ES-I3 (cell line): Measurements from ENCODE around the gene TRIM41.
A peak's percentile ranks its signal among the peaks of the same experiment; 100 is the strongest.
"Not testable (repeated sequence)": the region's sequence is repeated elsewhere in the genome, so short reads cannot be mapped to it uniquely, and the experiment has no call there.

Experiments
- H3K36me3 ChIP-seq: 2 replicates; pipeline ENCODE4 v1.6.1; 2013; ENCODE audit warnings: mild to moderate bottlenecking, low read length, control low read depth, moderate library complexity; ENCODE audit not compliant: insufficient read depth
- H3K4me1 ChIP-seq: 2 replicates; pipeline ENCODE4 v1.6.1; 2013; ENCODE audit warnings: mild to moderate bottlenecking, control low read depth, low read length; ENCODE audit not compliant: insufficient read depth
- H3K9ac ChIP-seq: 2 replicates; pipeline ENCODE4 v1.6.1; 2013; ENCODE audit warnings: low read depth, mild to moderate bottlenecking, low read length, moderate library complexity
- H3K9me3 ChIP-seq: 2 replicates; pipeline ENCODE4 v1.6.1; 2013; ENCODE audit warnings: mild to moderate bottlenecking, low read length, moderate library complexity; ENCODE audit not compliant: control insufficient read depth, insufficient read depth

Gene TRIM41

GRCh38 chr5:181259283-181259682 lies 36.2 kb downstream of the TRIM41 start:
- H3K9ac ChIP-seq: peak overlapping the region; percentile 90; the same call in 1 of the 2 replicates
- H3K9me3 ChIP-seq: no peaks in the 10 kb centered on the region
- H3K4me1 ChIP-seq: no peaks in the 10 kb centered on the region
- H3K36me3 ChIP-seq: peaks cover 3% of the 10 kb centered on the region; the same call in 1 of the 2 replicates

GRCh38 chr5:181259974-181260719 lies 37.1 kb downstream of the TRIM41 start:
- Histone ChIP-seq H3K36me3 (peaks cover 3% of the 10 kb centered on the region; the same call in 1 of the 2 replicates), H3K9me3 (no peaks in the 10 kb centered on the region), H3K4me1 (no peaks in the 10 kb centered on the region), H3K9ac (peak overlapping the region; percentile 90)

- no peaks in the 10 kb centered on the region for H3K9me3 ChIP-seq
- no peaks in the 10 kb centered on the region for H3K4me1 ChIP-seq
- peak within 1 kb of the TSS; percentile 90 for H3K9ac ChIP-seq
- peaks cover 3% of the 10 kb centered on the region; the same call in 1 of the 2 replicates for H3K36me3 ChIP-seq
Measured at GRCh38 chr5:181260720-181261319, 37.7 kb downstream of the TRIM41 start, which contains the start of gene TRIM52. TSS of gene TRIM52 (minus strand) at chr5:181261143. CDS start at chr5:181260813, 330 bp downstream.

GRCh38 chr5:181261320-181262049 lies 38.4 kb downstream of the TRIM41 start:
- Histone ChIP-seq H3K9me3 (no peaks in the 10 kb centered on the region), H3K36me3 (peaks cover 3% of the 10 kb centered on the region; the same call in 1 of the 2 replicates), H3K4me1 (peaks cover 4% of the 10 kb centered on the region; the same call in 1 of the 2 replicates), H3K9ac (peak overlapping the region; percentile 90)

- no peak overlapping the region for H3K9ac ChIP-seq
- peaks cover 17% of the 10 kb centered on the region for H3K4me1 ChIP-seq
- H3K9me3 ChIP-seq: no peaks in the 10 kb centered on the region
- H3K36me3 ChIP-seq: no peaks in the 10 kb centered on the region; the same call in 1 of the 2 replicates
Measured at GRCh38 chr5:181263633-181264032, 40.6 kb downstream of the TRIM41 start.

GRCh38 chr5:181265092-181265671 lies 42.1 kb downstream of the TRIM41 start:
- Histone ChIP-seq H3K9me3 (no peaks in the 10 kb centered on the region), H3K36me3 (no peaks in the 10 kb centered on the region; the same call in 1 of the 2 replicates), H3K4me1 (peaks cover 17% of the 10 kb centered on the region), H3K9ac (no peak overlapping the region)

GRCh38 chr5:181267291-181267904 lies 44.3 kb downstream of the TRIM41 start:
- Histone ChIP-seq H3K4me1 (peaks cover 17% of the 10 kb centered on the region), H3K9ac (peak overlapping the region; percentile 36; the same call in 1 of the 2 replicates)
- not testable (repeated sequence) for H3K36me3 ChIP-seq, H3K9me3 ChIP-seq

- Histone ChIP-seq H3K9ac (peak overlapping the region; percentile 36), H3K4me1 (peaks cover 17% of the 10 kb centered on the region)
- H3K9me3 ChIP-seq, H3K36me3 ChIP-seq: not testable (repeated sequence)
Measured at GRCh38 chr5:181267907-181268306, 44.8 kb downstream of the TRIM41 start.

- Histone ChIP-seq H3K4me1 (peaks cover 17% of the 10 kb centered on the region), H3K9ac (no peak overlapping the region), H3K9me3 (no peaks in the 10 kb centered on the region), H3K36me3 (no peaks in the 10 kb centered on the region)
Measured at GRCh38 chr5:181271081-181271480, 48.0 kb downstream of the TRIM41 start.

- H3K4me1 ChIP-seq, H3K9me3 ChIP-seq, H3K36me3 ChIP-seq: not testable (repeated sequence)
- peak overlapping the region; percentile 44; the same call in 1 of the 2 replicates for H3K9ac ChIP-seq
Measured at GRCh38 chr5:181273433-181273744, 50.3 kb downstream of the TRIM41 start.

- Histone ChIP-seq H3K9me3 (no peaks in the 10 kb centered on the region), H3K36me3 (no peaks in the 10 kb centered on the region), H3K9ac (peak overlapping the region; percentile 98), H3K4me1 (no peaks in the 10 kb centered on the region)
Measured at GRCh38 chr5:181280251-181280762, 57.2 kb downstream of the TRIM41 start.

- no peaks in the 10 kb centered on the region for H3K36me3 ChIP-seq
- H3K4me1 ChIP-seq: no peaks in the 10 kb centered on the region
- peak overlapping the region; percentile 98 for H3K9ac ChIP-seq
- H3K9me3 ChIP-seq: no peaks in the 10 kb centered on the region
Measured at GRCh38 chr5:181281077-181281983, 58.2 kb downstream of the TRIM41 start.

GRCh38 chr5:181281984-181282316 lies 58.9 kb downstream of the TRIM41 start:
- Histone ChIP-seq H3K36me3 (no peaks in the 10 kb centered on the region), H3K9ac (peak overlapping the region; percentile 98; the same call in 1 of the 2 replicates), H3K4me1 (no peaks in the 10 kb centered on the region), H3K9me3 (no peaks in the 10 kb centered on the region)
